Peyer's patch (tissue), 4 donors: ENCODE data around the gene ZNF484. TPM values are rescaled to one million over a fixed set of nuclear protein-coding genes. Genes with fewer than 3 reads are reported as not detected.
A peak's percentile ranks its signal among the peaks of the same experiment; 100 is the strongest.
"Not testable (repeated sequence)": the region's sequence is repeated elsewhere in the genome, so short reads cannot be mapped to it uniquely, and the experiment has no call there.

Source experiments
- DNase-seq, 3 donors: peaks; one replicate each; pipeline ENCODE4 v3.0.0-alpha.2; 2017 to 2019
- H3K27ac ChIP-seq, 4 donors: fragments of 200-600 bp; sonication (generic); one replicate each; pipeline ENCODE4 v1.5.1; 2016 to 2019
- H3K27me3 ChIP-seq, 2 donors: fragments of 200-600 bp; sonication (generic); one replicate each; pipeline ENCODE4 v1.5.1; 2019
- H3K36me3 ChIP-seq, 3 donors: fragments of 200-600 bp; sonication (generic); one replicate each; pipeline ENCODE4 v1.5.1; 2016 to 2019
- H3K4me1 ChIP-seq, 4 donors: fragments of 200-600 bp; sonication (generic); one replicate each; pipeline ENCODE4 v1.5.1; 2016 to 2019
- H3K4me3 ChIP-seq, 4 donors: fragments of 200-600 bp; sonication (generic); 1 replicate in 3 of 4; 2 replicates in 1 of 4; pipeline ENCODE4 v1.5.1; 2016 to 2019; ENCODE audit warnings: mild to moderate bottlenecking in 1 of 4
- H3K9me3 ChIP-seq, 4 donors: fragments of 200-600 bp; sonication (generic); one replicate each; pipeline ENCODE4 v1.5.1; 2016 to 2019; ENCODE audit warnings: mild to moderate bottlenecking in 1 of 4
- CTCF ChIP-seq, 6 experiments: fragments of 450-650 bp in 4 of 6; fragments of 200-600 bp in 2 of 6; sonication (generic) in 1 of 6; IDR thresholded peaks; one replicate each; pipeline ENCODE4 v1.5.1; 2017 to 2019; ENCODE audit warnings: antibody characterized with exemption in 6 of 6, mild to moderate bottlenecking in 3 of 6, moderate library complexity in 1 of 6
- POLR2A ChIP-seq, 2 donors: fragments of 450-650 bp; IDR thresholded peaks; one replicate each; pipeline ENCODE4 v1.5.1; 2017; ENCODE audit warnings: antibody characterized with exemption in 2 of 2, mild to moderate bottlenecking in 2 of 2, moderate library complexity in 2 of 2
- total RNA-seq, 4 donors: library from RNA; depleted of rRNA; stranded (reverse); fragments of >200 nt; gene quantifications; one replicate each; pipeline ENCODE4 v1.1.0, GENCODE V29; 2016

Gene ZNF484
- 10 to 100 TPM in 1 of 4 donors, 1 to 10 TPM in 3; 9.8 to 23.9 (median 9.9) TPM for total RNA-seq

GRCh38 chr9:92877531-92878430 lies at the start of gene ZNF484:
Gene ZNF484 (minus strand): TSS chr9:92878038. CDS start chr9:92875029, 3,009 bp downstream.
- TF ChIP-seq POLR2A (IDR thresholded peaks at IDR 0.05): peak; percentile 23 to 32
- TF ChIP-seq CTCF (IDR thresholded peaks at IDR 0.05): no peak
- peak; percentile 95 to 100 (median 97) for DNase-seq
- H3K4me1 ChIP-seq: peaks cover 0 to 3% (median 1%) of the 10 kb centered on the region in 4 donors

GRCh38 chr9:92920437-92920836 lies 42.6 kb upstream of the ZNF484 start:
- no peaks in the 10 kb centered on the region for H3K27me3 ChIP-seq
- TF ChIP-seq POLR2A (IDR thresholded peaks at IDR 0.05) (no peak), CTCF (IDR thresholded peaks at IDR 0.05) (no peak)
- no peak for DNase-seq
- H3K27ac ChIP-seq: no peak overlapping the region
- no peak overlapping the region for H3K4me3 ChIP-seq
- no peaks in the 10 kb centered on the region for H3K9me3 ChIP-seq
- no peaks in the 10 kb centered on the region for H3K36me3 ChIP-seq
- H3K4me1 ChIP-seq: no peaks in the 10 kb centered on the region

More at GRCh38 chr9:92877531-92878430, at the start of gene ZNF484:
- no peaks in the 10 kb centered on the region for H3K36me3 ChIP-seq
- no peaks in the 10 kb centered on the region for H3K27me3 ChIP-seq
- H3K4me3 ChIP-seq: peak within 1 kb of the TSS; percentile 47 to 77 (median 60)
- peak within 1 kb of the TSS; percentile 74 to 82 (median 78) for H3K27ac ChIP-seq
- H3K9me3 ChIP-seq: no peaks in the 10 kb centered on the region

- no peak for TF ChIP-seq POLR2A (IDR thresholded peaks at IDR 0.05)
- no peak for TF ChIP-seq CTCF (IDR thresholded peaks at IDR 0.05)
- Histone ChIP-seq H3K4me1 (no peaks in the 10 kb centered on the region), H3K27ac (no peak overlapping the region), H3K27me3 (no peaks in the 10 kb centered on the region), H3K36me3 (no peaks in the 10 kb centered on the region), H3K9me3 (no peaks in the 10 kb centered on the region), H3K4me3 (no peak overlapping the region)
- no peak for DNase-seq
Measured at GRCh38 chr9:92917176-92917800, 39.5 kb upstream of the ZNF484 start.

- no peaks in the 10 kb centered on the region for H3K4me1 ChIP-seq
- DNase-seq: no peak
- no peak for TF ChIP-seq POLR2A (IDR thresholded peaks at IDR 0.05)
- H3K27ac ChIP-seq: no peak overlapping the region
- H3K27me3 ChIP-seq: no peaks in the 10 kb centered on the region
- no peaks in the 10 kb centered on the region for H3K36me3 ChIP-seq
- no peaks in the 10 kb centered on the region for H3K9me3 ChIP-seq
- no peak overlapping the region for H3K4me3 ChIP-seq
Measured at GRCh38 chr9:92911511-92912475, 34.0 kb upstream of the ZNF484 start.

GRCh38 chr9:92905137-92905536 lies 27.3 kb upstream of the ZNF484 start:
- H3K4me1 ChIP-seq, H3K27ac ChIP-seq, H3K4me3 ChIP-seq, H3K27me3 ChIP-seq, H3K9me3 ChIP-seq, H3K36me3 ChIP-seq, DNase-seq: not testable (repeated sequence)

- no peaks in the 10 kb centered on the region for H3K27me3 ChIP-seq
- H3K27ac ChIP-seq: no peak overlapping the region
- TF ChIP-seq POLR2A (IDR thresholded peaks at IDR 0.05) (no peak), CTCF (IDR thresholded peaks at IDR 0.05) (no peak)
- no peak for DNase-seq
- H3K4me1 ChIP-seq: no peaks in the 10 kb centered on the region
- H3K36me3 ChIP-seq: no peaks in the 10 kb centered on the region
- no peaks in the 10 kb centered on the region for H3K9me3 ChIP-seq
- H3K4me3 ChIP-seq: no peak overlapping the region
Measured at GRCh38 chr9:92897323-92897722, 19.5 kb upstream of the ZNF484 start.
